Liver (tissue), 9 donors: Measurements from ENCODE around the gene ANKRD33B. TPM values are rescaled to one million over a fixed set of nuclear protein-coding genes. Genes with fewer than 3 reads are reported as not detected.
A peak's percentile ranks its signal among the peaks of the same experiment; 100 is the strongest.
"Not testable (repeated sequence)": the region's sequence is repeated elsewhere in the genome, so short reads cannot be mapped to it uniquely, and the experiment has no call there.

ENCODE experiments used
- DNase-seq: peaks from one replicate; pipeline ENCODE4 v3.0.0-alpha.2; 2017; ENCODE audit warnings: low spot score
- H3K27ac ChIP-seq, 2 donors: one replicate each; pipeline ENCODE4 v1.7.0; 2013; ENCODE audit warnings: inconsistent platforms in 2 of 2, low read length in 2 of 2, control low read depth in 1 of 2, low read depth in 1 of 2, mild to moderate bottlenecking in 1 of 2
- H3K27me3 ChIP-seq, 4 donors: one replicate each; pipeline versions ENCODE4 v1.6.1 to v1.7.0; 2013; ENCODE audit warnings: low read length in 3 of 4, inconsistent platforms in 1 of 4, mild to moderate bottlenecking in 1 of 4, moderate library complexity in 1 of 4; ENCODE audit not compliant: control insufficient read depth in 4 of 4, insufficient read depth in 4 of 4
- H3K36me3 ChIP-seq, 4 donors: one replicate each; pipeline versions ENCODE4 v1.6.1 to v1.7.0; 2013; ENCODE audit warnings: low read length in 3 of 4, mild to moderate bottlenecking in 3 of 4, low read depth in 1 of 4, moderate library complexity in 1 of 4; ENCODE audit not compliant: control insufficient read depth in 4 of 4, insufficient read depth in 3 of 4
- H3K4me1 ChIP-seq, 4 donors: one replicate each; pipeline versions ENCODE4 v1.6.1 to v1.7.0; 2013; ENCODE audit warnings: low read length in 3 of 4, mild to moderate bottlenecking in 3 of 4, moderate library complexity in 1 of 4; ENCODE audit not compliant: control insufficient read depth in 4 of 4, insufficient read depth in 4 of 4
- H3K4me3 ChIP-seq, 3 donors: one replicate each; pipeline versions ENCODE4 v1.6.1 to v1.7.0; 2013; ENCODE audit warnings: low read length in 3 of 3, control low read depth in 1 of 3, low read depth in 1 of 3, mild to moderate bottlenecking in 1 of 3
- H3K9ac ChIP-seq, 2 donors: one replicate each; pipeline ENCODE4 v1.7.0; 2013; ENCODE audit warnings: low read length in 2 of 2, mild to moderate bottlenecking in 2 of 2, moderate library complexity in 2 of 2, control low read depth in 1 of 2, low read depth in 1 of 2
- H3K9me3 ChIP-seq, 4 donors: one replicate each; pipeline versions ENCODE4 v1.6.1 to v1.7.0; 2013; ENCODE audit warnings: low read length in 3 of 4; ENCODE audit not compliant: control insufficient read depth in 4 of 4
- ATF3 ChIP-seq: IDR thresholded peaks from 2 replicates; pipeline ENCODE4 v1.6.1; 2016; ENCODE audit warnings: antibody characterized with exemption
- CTCF ChIP-seq: fragments of 150-350 bp; IDR thresholded peaks from 2 replicates; pipeline ENCODE4 v1.5.1; 2017; ENCODE audit warnings: improper control_type of control experiment, low read depth, low read length; ENCODE audit not compliant: missing input control
- EGR1 ChIP-seq, 2 donors: IDR thresholded peaks; 2 replicates each; pipeline ENCODE4 v1.6.1; 2016 to 2018; ENCODE audit warnings: antibody characterized with exemption in 2 of 2, low read depth in 2 of 2
- FOXA1 ChIP-seq: IDR thresholded peaks from 2 replicates; pipeline ENCODE4 v1.6.1; 2016; ENCODE audit warnings: antibody characterized with exemption
- FOXA2 ChIP-seq: IDR thresholded peaks from 2 replicates; pipeline ENCODE4 v1.6.1; 2016; ENCODE audit warnings: antibody characterized with exemption
- GABPA ChIP-seq, 2 donors: IDR thresholded peaks in 1 of 2; conservative IDR thresholded peaks in 1 of 2; 2 replicates each; pipeline ENCODE4 v1.6.1; 2016; ENCODE audit warnings: antibody characterized with exemption in 2 of 2, mild to moderate bottlenecking in 1 of 2, moderate library complexity in 1 of 2
- HNF4A ChIP-seq, 2 donors: conservative IDR thresholded peaks; 2 replicates each; pipeline ENCODE4 v1.6.1; 2016; ENCODE audit warnings: antibody characterized with exemption in 2 of 2, mild to moderate bottlenecking in 2 of 2
- JUND ChIP-seq, 2 donors: IDR thresholded peaks; 2 replicates each; pipeline ENCODE4 v1.6.1; 2016; ENCODE audit warnings: antibody characterized with exemption in 2 of 2
- NR2F2 ChIP-seq: IDR thresholded peaks from 2 replicates; pipeline ENCODE4 v1.6.1; 2016; ENCODE audit warnings: antibody characterized with exemption
- RAD21 ChIP-seq, 2 donors: IDR thresholded peaks; 2 replicates each; pipeline ENCODE4 v1.6.1; 2016; ENCODE audit warnings: antibody characterized with exemption in 2 of 2, mild to moderate bottlenecking in 2 of 2
- RXRA ChIP-seq, 2 donors: IDR thresholded peaks; 2 replicates each; pipeline ENCODE4 v1.6.1; 2017 to 2018; ENCODE audit warnings: antibody characterized with exemption in 2 of 2, mild to moderate bottlenecking in 1 of 2
- SP1 ChIP-seq: IDR thresholded peaks from 2 replicates; pipeline ENCODE4 v1.6.1; 2018; ENCODE audit warnings: antibody characterized with exemption, mild to moderate bottlenecking
- TAF1 ChIP-seq: conservative IDR thresholded peaks from 2 replicates; pipeline ENCODE4 v1.6.1; 2016; ENCODE audit warnings: antibody characterized with exemption, mild to moderate bottlenecking
- YY1 ChIP-seq: IDR thresholded peaks from 2 replicates; pipeline ENCODE4 v1.6.1; 2016; ENCODE audit warnings: antibody characterized with exemption, mild to moderate bottlenecking
- WGBS: extraction: QIAGEN DNeasy Blood & Tissue Kit; methylation state at CpG from one replicate; pipeline ENCODE4 v1.1.7; 2013; 5-methylcytosine and 5-hydroxymethylcytosine counted together
- polyA plus RNA-seq, 2 donors: library from polyadenylated mRNA; stranded (reverse) in 1 of 2; unstranded in 1 of 2; fragments of 200-250 nt in 1 of 2; fragments of >200 nt in 1 of 2; fragmentation: Nextera tagmentation in 1 of 2; extraction: Ambion mirVana in 1 of 2; gene quantifications; one replicate each; pipeline versions ENCODE4 v1.2.1 to v1.2.3, GENCODE V29; 2013 to 2015
- total RNA-seq, 2 donors: library from RNA; depleted of rRNA; stranded (reverse); fragments of >200 nt; gene quantifications; one replicate each; pipeline ENCODE4 v1.2.3, GENCODE V29; 2014
- TF ChIP-seq, protein P1 (sequence below): IDR thresholded peaks from 2 replicates; pipeline ENCODE4 v1.6.1; 2016; ENCODE audit warnings: antibody characterized with exemption
- TF ChIP-seq, protein P2 (sequence below): IDR thresholded peaks from 2 replicates; pipeline ENCODE4 v1.6.1; 2016; ENCODE audit warnings: antibody characterized with exemption
- donor health status: healthy.
- donor health status: healthy.
- donor health status: healthy.
- donor health status: healthy.
- donor health status: healthy.

The ANKRD33B gene
- 1 to 10 TPM in 1 of 2 donors, under 1 TPM in 1; 0.25 to 1.9 TPM for total RNA-seq
- polyA plus RNA-seq, result under 1 TPM in 1 of 2 donors, not detected in 1; 0.09 TPM

GRCh38 chr5:10563945-10564837 is at the start of gene ANKRD33B:
Gene ANKRD33B (plus strand): TSS chr5:10564070. CDS start chr5:10564468, 398 bp downstream.
- Histone ChIP-seq H3K9me3 (no peaks in the 10 kb centered on the region), H3K27me3 (no peaks in the 10 kb centered on the region), H3K4me3 (peak within 1 kb of the TSS; percentile 9 to 68 (median 47)), H3K27ac (peak within 1 kb of the TSS in 1 of 2 donors; percentile 35), H3K36me3 (no peaks in the 10 kb centered on the region), H3K4me1 (peaks cover 8 to 28% (median 17%) of the 10 kb centered on the region in 4 donors), H3K9ac (no peak within 1 kb of the TSS)
- TF ChIP-seq GABPA (IDR thresholded peaks at IDR 0.05 in 1 of 2, conservative IDR thresholded peaks at IDR 0.05 in 1 of 2) (no peak), RAD21 (IDR thresholded peaks at IDR 0.05) (no peak), TAF1 (no peak), RXRA (IDR thresholded peaks at IDR 0.05) (no peak), CTCF (no peak), FOXA2 (no peak), NR2F2 (no peak), EGR1 (IDR thresholded peaks at IDR 0.05; ENCODE audit: low read depth in 2 of 2) (no peak), YY1 (no peak), FOXA1 (no peak), ATF3 (no peak), SP1 (no peak), JUND (IDR thresholded peaks at IDR 0.05) (no peak), HNF4A (conservative IDR thresholded peaks at IDR 0.05) (no peak)
- TF ChIP-seq, protein P1, sequence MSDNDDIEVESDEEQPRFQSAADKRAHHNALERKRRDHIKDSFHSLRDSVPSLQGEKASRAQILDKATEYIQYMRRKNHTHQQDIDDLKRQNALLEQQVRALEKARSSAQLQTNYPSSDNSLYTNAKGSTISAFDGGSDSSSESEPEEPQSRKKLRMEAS, result no peak
- TF ChIP-seq, protein P2, sequence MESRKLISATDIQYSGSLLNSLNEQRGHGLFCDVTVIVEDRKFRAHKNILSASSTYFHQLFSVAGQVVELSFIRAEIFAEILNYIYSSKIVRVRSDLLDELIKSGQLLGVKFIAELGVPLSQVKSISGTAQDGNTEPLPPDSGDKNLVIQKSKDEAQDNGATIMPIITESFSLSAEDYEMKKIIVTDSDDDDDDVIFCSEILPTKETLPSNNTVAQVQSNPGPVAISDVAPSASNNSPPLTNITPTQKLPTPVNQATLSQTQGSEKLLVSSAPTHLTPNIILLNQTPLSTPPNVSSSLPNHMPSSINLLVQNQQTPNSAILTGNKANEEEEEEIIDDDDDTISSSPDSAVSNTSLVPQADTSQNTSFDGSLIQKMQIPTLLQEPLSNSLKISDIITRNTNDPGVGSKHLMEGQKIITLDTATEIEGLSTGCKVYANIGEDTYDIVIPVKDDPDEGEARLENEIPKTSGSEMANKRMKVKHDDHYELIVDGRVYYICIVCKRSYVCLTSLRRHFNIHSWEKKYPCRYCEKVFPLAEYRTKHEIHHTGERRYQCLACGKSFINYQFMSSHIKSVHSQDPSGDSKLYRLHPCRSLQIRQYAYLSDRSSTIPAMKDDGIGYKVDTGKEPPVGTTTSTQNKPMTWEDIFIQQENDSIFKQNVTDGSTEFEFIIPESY, result no peak
- WGBS, result 1% methylated on average over 119 of the region's 119 CpGs
- DNase-seq, result peak; percentile 41

- H3K27me3 ChIP-seq, DNase-seq, H3K36me3 ChIP-seq, H3K9ac ChIP-seq, H3K9me3 ChIP-seq, H3K4me3 ChIP-seq, H3K4me1 ChIP-seq, H3K27ac ChIP-seq: not testable (repeated sequence)
- 88% methylated on average over 8 of the region's 8 CpGs for WGBS
Observed at GRCh38 chr5:10514572-10514971, 49.3 kb upstream of the ANKRD33B start.
